GM21423 (cell line): ENCODE results near the gene ALKBH7.
"Not testable (repeated sequence)": the region's sequence is repeated elsewhere in the genome, so short reads cannot be mapped to it uniquely, and the experiment has no call there.

Experiments used
- ATAC-seq: cut with Tn5 transposase; IDR thresholded peaks from one replicate; pipeline ENCODE4 v1.9.1; 2021; ENCODE audit warnings: mild to moderate bottlenecking, moderate library complexity; ENCODE audit not compliant: unreplicated experiment

Gene ALKBH7

DNA sequence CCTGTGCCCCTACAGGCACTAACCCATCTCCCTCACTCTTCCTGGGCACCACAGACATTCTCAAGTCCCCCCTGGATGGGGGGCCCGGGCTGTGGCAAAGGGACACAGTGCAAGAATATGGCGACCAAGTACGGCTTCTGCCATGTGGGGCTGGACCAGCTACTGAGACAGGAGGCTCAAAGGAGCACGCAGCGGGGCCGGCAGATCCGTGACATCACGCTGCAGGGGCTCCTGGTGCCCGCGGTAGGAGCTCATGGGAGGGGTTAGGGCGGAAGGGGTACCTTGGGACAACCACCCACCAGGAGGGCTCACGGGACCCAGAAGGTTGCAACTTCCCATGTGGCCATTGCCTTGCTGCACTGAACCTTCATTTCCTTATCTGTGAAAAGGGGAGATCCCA is 23.7 kb downstream of the ALKBH7 start:
- ATAC-seq = no peak

DNA sequence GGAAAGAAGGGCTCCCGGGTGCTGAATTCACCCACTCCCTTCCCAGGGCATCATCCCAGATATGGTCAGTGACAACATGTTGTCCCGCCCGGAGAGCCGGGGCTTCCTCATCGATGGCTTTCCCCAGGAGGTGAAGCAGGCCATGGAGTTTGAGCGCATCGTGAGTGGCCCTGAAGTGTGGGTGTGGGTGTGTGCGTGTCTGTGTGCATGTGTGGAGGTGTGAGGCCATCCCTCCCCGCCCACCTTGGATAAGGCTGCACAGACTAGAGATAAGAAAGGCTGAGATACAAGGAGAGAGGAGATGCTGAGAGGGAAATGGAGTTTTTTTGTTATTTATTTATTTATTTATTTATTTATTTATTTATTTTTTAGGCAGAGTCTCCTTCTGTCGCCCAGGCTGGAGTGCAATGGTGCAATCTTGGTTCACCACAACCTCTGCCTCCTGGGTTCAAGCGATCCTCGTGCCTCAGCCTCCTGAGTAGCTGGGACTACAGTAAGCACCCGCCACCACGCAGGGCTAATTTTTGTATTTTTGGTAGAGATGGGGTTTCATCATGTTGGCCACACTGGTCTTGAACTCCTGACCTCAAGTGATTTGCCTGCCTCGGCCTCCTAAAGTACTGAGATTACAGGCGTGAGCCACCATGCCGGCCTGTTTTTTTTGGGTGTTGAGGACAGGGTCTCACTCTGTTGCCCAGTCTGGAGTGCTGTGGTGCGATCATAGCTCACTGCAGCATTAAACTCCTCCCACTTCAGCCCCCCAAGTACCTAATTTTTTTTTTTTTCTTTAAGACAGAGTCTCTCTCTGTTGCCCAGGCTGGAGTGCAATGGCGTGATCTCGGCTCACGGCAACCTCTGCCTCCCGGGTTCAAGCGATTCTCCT is 27.7 kb downstream of the ALKBH7 start:
- not testable (repeated sequence) for ATAC-seq

GRCh38 chr19:6402058-6402457 is 29.5 kb downstream of the ALKBH7 start:
- ATAC-seq = no peak

DNA sequence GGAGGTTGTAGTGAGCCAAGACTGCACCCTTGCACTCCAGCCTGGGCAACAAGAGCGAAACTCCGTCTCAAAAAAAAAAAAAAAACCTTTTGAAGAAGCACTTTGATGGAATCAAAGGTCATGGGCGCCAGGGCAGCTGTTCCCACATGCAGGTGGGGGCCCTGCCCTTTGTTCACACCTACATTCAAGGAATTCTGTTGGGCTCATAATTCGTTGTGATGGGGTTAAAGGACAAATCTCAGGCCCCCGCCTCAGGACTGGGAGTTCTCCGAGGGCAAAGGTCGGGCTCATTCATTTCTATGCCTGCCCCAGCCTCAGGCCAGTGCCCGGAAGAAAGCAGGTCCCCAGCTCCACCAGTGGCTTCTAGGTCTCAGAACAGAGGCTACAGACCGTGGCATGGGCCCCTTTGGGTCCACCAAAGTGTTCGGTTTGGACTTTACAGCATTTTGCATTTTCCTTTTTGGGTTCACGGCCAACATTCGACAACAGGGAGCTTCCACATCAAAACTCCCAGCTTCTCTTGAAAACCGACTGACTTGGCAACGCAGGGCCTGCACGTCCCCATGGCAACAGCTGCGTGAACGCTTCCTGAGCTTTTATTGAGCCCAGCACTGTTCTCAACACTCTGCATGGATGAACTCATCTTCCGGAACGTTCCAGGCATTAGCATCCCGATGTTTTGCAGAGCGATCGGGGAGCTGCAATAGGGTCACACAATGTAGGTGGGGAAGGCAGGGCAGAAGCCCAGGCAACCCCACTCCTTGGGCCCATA is 30.4 kb downstream of the ALKBH7 start:
- no peak for ATAC-seq

DNA sequence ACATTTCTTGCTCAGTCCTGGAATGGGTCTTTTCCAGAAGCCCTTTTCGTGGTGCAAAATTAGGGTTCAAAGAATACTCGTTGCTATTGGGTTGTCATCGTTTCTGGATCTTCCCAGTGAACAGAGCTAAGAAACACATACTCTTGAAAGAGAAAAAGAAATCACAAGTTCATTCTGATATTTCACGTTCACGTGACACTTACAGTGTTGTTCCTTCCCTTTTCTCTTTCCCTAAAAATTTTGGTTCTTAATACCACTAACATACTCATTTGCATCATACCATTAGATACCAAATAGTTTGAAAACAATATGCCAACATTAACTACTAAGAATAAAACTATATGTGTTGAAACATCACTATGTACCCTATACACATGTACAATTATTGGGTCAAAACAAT is 33.8 kb downstream of the ALKBH7 start:
- ATAC-seq = no peak

DNA sequence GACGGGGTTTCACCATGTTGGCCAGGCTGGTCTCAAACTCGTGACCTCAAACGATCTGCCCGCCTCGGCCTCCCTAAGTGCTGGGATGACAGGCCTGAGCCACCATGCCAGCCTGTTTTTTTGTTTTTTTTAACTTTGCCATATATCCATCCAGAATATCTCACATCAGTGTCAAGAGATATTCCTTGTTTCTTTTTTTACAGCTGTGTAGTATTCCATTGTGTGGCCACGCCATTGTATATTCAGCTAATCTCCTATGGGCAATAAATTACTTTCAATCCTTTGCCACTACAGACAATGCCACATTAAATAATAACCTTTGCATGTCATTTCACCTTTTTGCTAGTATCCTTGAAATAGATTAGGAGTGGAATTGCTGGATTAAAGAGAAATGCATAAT is 36.8 kb downstream of the ALKBH7 start:
- ATAC-seq = no peak

- ATAC-seq = no peak
Observed at GRCh38 chr19:6412061-6412446, 39.5 kb downstream of the ALKBH7 start.

DNA sequence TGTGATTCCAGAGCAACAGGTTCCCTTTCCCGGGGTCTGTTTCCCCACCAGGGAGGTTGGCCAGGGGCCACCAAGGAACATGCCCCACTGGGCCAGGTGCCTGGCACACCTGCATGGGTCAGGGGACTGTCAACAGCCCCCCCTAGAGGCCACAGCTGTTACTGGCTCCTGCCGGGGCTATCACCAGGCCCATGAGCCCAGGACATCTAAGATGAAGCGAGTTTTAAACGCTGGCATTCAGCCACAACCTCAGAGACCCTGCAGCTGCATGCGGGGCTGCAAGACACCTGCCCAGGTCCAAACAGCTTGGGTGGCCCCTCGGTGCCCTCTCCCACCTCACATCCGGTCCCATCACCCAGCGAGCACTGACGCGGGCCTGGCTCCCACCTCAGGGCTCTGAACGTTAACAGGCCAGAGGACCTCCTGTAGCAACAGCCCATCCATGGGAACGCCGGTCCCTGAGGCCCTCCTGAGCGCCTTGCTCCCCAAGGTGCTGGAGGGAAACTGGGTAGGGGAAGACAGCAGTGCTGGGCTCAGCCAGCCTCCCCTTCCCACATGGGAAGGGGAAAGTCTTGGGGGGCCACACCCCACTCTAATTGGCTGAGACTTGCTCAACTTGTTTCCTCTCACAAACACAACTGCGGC is 40.0 kb downstream of the ALKBH7 start:
- ATAC-seq = no peak

- no peak for ATAC-seq
Observed at GRCh38 chr19:6413291-6413690, 40.7 kb downstream of the ALKBH7 start.

DNA sequence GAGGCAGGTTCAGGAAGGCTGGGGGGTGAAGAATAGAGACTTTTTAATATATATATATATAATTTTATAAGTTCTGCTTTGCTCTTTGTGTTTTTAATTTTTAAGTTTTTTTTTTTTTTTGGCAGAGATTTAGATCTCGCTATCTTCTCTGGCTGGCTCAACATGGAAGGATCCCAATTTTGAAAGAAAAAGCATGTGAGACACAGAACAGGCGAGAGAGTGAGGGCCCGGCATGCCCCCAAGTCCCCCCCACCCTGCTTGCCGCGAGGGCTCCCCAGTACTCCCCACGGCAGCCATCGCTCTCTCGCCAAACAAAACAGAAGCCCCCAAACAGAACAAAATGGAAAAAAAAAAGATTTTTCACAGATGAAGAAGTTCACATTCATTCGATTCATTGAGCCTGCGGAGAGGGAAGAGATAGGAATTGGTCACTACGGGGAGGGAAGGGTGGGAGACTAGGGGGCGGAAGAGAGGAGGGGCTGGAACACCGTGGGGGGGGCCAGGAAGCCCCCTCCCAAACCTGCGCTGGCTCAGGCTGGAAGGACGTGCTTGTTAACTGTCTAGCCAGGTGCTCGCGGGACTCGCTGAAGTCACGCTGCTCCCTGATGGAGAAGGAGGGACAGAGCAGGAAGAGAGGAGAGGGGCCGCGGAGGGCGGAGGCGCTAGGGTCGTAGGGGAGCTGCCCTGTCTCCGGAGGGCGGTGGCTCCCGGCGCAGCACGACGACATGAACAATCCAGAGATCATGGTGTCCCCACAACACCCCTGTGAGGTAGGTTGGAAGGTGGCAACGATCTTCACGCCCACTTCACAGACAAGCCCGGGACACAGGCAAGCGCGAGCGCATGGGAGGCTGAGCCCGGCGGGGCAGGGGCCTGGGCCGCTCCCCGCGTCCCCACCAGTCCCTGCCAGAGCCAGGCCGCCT is 41.4 kb downstream of the ALKBH7 start:
- ATAC-seq = no peak

DNA sequence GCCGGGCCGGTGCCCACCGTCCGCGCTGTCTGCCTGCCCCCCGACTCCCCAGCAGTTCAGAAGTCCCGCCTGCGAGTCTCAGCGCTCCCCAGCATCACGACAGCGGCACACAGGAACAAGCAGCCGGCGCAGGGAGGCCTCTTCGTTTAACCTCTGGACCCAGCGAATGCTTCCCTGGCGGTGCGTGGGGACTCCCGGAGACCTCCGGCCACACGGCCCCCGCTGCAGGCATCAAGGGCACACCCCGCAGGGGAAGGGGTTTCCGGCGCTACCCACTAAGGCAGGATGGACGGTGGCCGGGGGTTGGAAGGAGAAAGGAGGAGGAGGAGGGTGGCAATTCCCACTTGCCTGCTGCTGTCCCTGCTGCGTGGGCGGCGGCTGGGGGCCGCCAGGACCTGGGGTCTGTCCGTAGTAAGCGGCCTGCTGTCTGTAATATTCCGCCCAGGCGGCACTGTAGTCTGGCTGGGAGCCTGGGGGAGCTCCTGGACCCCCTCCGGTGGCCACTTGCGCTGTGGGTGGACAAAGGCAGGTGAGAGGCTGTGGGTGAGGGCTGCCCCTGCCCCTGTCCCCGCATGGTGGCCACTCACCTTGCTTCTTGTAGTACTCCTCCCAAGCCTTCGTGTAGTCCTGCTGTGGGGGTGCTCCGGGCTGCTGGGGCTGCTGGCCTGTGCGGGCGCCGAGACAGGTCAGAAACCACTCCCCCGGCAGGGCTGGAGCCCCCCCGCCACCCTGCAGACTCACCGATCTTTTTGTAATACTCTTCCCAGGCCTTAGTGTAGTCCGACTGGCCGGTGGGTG is 42.4 kb downstream of the ALKBH7 start:
- ATAC-seq = no peak

DNA sequence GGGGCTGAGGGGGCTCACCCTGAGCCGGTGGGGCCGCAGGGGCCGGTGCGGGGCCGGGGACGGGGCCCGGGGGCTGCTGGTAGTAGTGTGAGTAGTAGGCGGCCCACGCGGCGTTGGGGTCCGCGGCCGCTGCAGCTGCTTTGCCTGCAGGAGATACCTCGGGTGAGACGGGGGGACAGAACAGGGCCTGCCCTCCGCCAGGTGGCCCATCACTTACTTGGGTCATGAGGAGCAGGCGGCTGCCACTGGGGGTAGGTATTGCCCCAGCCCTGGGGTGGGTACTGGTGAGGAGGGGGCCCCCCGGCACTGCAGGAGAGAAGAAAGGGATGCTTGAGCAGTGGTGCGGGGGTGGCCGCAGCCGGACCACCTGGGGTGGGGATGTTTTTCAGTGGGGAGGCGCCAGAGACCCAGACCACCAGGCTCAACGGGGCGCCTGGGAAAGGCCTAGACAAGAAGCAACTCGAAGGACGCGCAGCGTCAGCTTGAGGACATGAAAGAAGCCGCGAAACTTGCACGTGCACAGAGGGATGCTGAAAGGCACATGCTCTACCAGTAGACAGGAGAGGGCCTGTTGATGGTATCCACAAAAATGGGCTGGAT is 43.1 kb downstream of the ALKBH7 start:
- ATAC-seq = no peak

- no peak for ATAC-seq
Observed at GRCh38 chr19:6416658-6417405, 44.2 kb downstream of the ALKBH7 start.

- ATAC-seq = no peak
Observed at GRCh38 chr19:6417713-6418561, 45.3 kb downstream of the ALKBH7 start.

- no peak for ATAC-seq
Observed at GRCh38 chr19:6418562-6418932, 46.0 kb downstream of the ALKBH7 start.

- no peak for ATAC-seq
Observed at GRCh38 chr19:6421075-6422014, 48.8 kb downstream of the ALKBH7 start.
